Kidney glomerular epithelial cell (primary cell): ENCODE results near the gene RTN4RL2.

Source experiments
- DNase-seq: peaks from one replicate; lab custom pipeline; 2025; lab: John Stamatoyannopoulos, UW

The RTN4RL2 gene

GRCh38 chr11:57460022-57460757 lies at the start of gene RTN4RL2:
Gene RTN4RL2, plus strand, starts transcription at chr11:57460528. Its CDS starts 338 bp downstream, at chr11:57460866.
- no peak for DNase-seq

GRCh38 chr11:57413681-57414080 lies 46.6 kb upstream of the RTN4RL2 start:
- no peak for DNase-seq

- no peak for DNase-seq
These were observed 45.6 kb upstream of the RTN4RL2 start for GRCh38 chr11:57414612-57415212.

- DNase-seq, result no peak
These were observed 43.9 kb upstream of the RTN4RL2 start for GRCh38 chr11:57416436-57416835.

GRCh38 chr11:57417056-57417455 lies 43.3 kb upstream of the RTN4RL2 start:
- no peak for DNase-seq

- no peak for DNase-seq
These were observed 42.2 kb upstream of the RTN4RL2 start for GRCh38 chr11:57418131-57418530.

- DNase-seq, result no peak
These were observed 41.2 kb upstream of the RTN4RL2 start for GRCh38 chr11:57419146-57419545.

- DNase-seq, result no peak
These were observed 39.3 kb upstream of the RTN4RL2 start for GRCh38 chr11:57421066-57421465.

GRCh38 chr11:57421805-57422204 lies 38.5 kb upstream of the RTN4RL2 start:
- DNase-seq, result no peak

GRCh38 chr11:57422669-57423068 lies 37.7 kb upstream of the RTN4RL2 start:
- DNase-seq, result no peak

- no peak for DNase-seq
These were observed 36.1 kb upstream of the RTN4RL2 start for GRCh38 chr11:57424137-57424791.

- DNase-seq, result peak; percentile 45
These were observed 35.4 kb upstream of the RTN4RL2 start for GRCh38 chr11:57424792-57425564.

- no peak for DNase-seq
These were observed 34.5 kb upstream of the RTN4RL2 start for GRCh38 chr11:57425565-57426438.

GRCh38 chr11:57426439-57426928 lies 33.8 kb upstream of the RTN4RL2 start:
- no peak for DNase-seq

- peak; percentile 41 for DNase-seq
These were observed 33.2 kb upstream of the RTN4RL2 start, which contains the start of gene SLC43A3 for GRCh38 chr11:57426929-57427726. Gene SLC43A3, minus strand, starts transcription at chr11:57427121. Its CDS starts 949 bp downstream, at chr11:57426172.

GRCh38 chr11:57427727-57428082 lies 32.6 kb upstream of the RTN4RL2 start:
- no peak for DNase-seq

GRCh38 chr11:57428643-57429042 lies 31.7 kb upstream of the RTN4RL2 start:
- DNase-seq, result no peak

GRCh38 chr11:57429946-57430345 lies 30.4 kb upstream of the RTN4RL2 start:
- no peak for DNase-seq

- no peak for DNase-seq
These were observed 29.4 kb upstream of the RTN4RL2 start for GRCh38 chr11:57430952-57431351.

- DNase-seq, result no peak
These were observed 28.2 kb upstream of the RTN4RL2 start for GRCh38 chr11:57432149-57432561.
